A549 (cell line): ENCODE data around the gene LYG2. TPM values are rescaled to one million over a fixed set of nuclear protein-coding genes. Genes with fewer than 3 reads are reported as not detected.
"Not testable (repeated sequence)": the region's sequence is repeated elsewhere in the genome, so short reads cannot be mapped to it uniquely, and the experiment has no call there.

Source experiments
- ATAC-seq, 2 experiments: fragments of 200-7000 bp in 1 of 2; fragments of >200 bp in 1 of 2; cut with Nextera tagmentation in 1 of 2; cut with Tn5 transposase in 1 of 2; 3 replicates each; pipeline versions ENCODE4 v1.8.0 to v1.9.1; 2018 to 2020; ENCODE audit warnings: mild to moderate bottlenecking in 1 of 2, moderate library complexity in 1 of 2
- CTCF ChIA-PET: fragments of 300-600 bp; sonication (Branson Sonifier 250); formaldehyde crosslinking; extraction: SDS; loops from one replicate; lab custom pipeline; 2021; ENCODE audit warnings: antibody characterized with exemption, inconsistent platforms; lab: Yijun Ruan, JAX
- POLR2A ChIA-PET: fragments of 350-600 bp; formaldehyde crosslinking; extraction: SDS; loops from one replicate; lab custom pipeline; 2021; ENCODE audit warnings: antibody characterized with exemption, inconsistent platforms; lab: Yijun Ruan, JAX
- DNase-seq, 2 experiments: peaks; one replicate each; pipeline versions ENCODE4 v3.0.0 to v3.0.0-alpha.2; 2011 to 2016; ENCODE audit warnings: low read depth in 1 of 2, low spot score in 1 of 2
- FAIRE-seq: peaks from 2 replicates; lab custom pipeline; 2011; peaks lifted over from hg19 to GRCh38; lab: Jason Lieb, UNC
- H3K27ac ChIP-seq, 2 experiments: fragments of >200 bp; sonication (Bioruptor Twin); formaldehyde crosslinking; 3 replicates each; pipeline ENCODE4 v1.5.1; 2016 to 2017
- H3K4me1 ChIP-seq: fragments of >200 bp; sonication (Bioruptor Twin); formaldehyde crosslinking; 3 replicates; pipeline ENCODE4 v1.6.1; 2016
- H3K4me2 ChIP-seq: fragments of >200 bp; sonication (Bioruptor Twin); formaldehyde crosslinking; 3 replicates; pipeline ENCODE4 v1.6.1; 2016
- H3K4me3 ChIP-seq: fragments of >200 bp; sonication (Bioruptor Twin); formaldehyde crosslinking; 3 replicates; pipeline ENCODE4 v1.5.1; 2016
- H3K9me3 ChIP-seq: fragments of >200 bp; sonication (Bioruptor Twin); formaldehyde crosslinking; 3 replicates; pipeline ENCODE4 v1.6.1; 2016
- CBX8 ChIP-seq: fragments of 200-600 bp; sonication (generic); IDR thresholded peaks from 2 replicates; pipeline ENCODE4 v1.6.1; 2016
- CEBPB ChIP-seq, 2 experiments: fragments of >200 bp in 1 of 2; sonication (Bioruptor Twin) in 1 of 2; formaldehyde crosslinking in 1 of 2; IDR thresholded peaks; 2 replicates each; pipeline ENCODE4 v1.6.1; 2012 to 2016
- EHF ChIP-seq: fragments of 250-450 bp; sonication (Bioruptor Pico); IDR thresholded peaks from 2 replicates; pipeline ENCODE4 v1.5.0; 2020; ENCODE audit warnings: mild to moderate bottlenecking
- EP300 ChIP-seq, 2 experiments: fragments of >200 bp; sonication (Bioruptor Twin); formaldehyde crosslinking; IDR thresholded peaks; 2 replicates in 1 of 2; 3 replicates in 1 of 2; pipeline ENCODE4 v1.6.1; 2016 to 2017
- ESRRA ChIP-seq: fragments of 150-350 bp; IDR thresholded peaks from 2 replicates; pipeline ENCODE4 v1.6.1; 2014; ENCODE audit warnings: mild to moderate bottlenecking, low read length, borderline replicate concordance
- FOXS1 ChIP-seq: fragments of 250-450 bp; sonication (Bioruptor Pico); IDR thresholded peaks from 2 replicates; pipeline ENCODE4 v1.5.0; 2020; ENCODE audit warnings: mild to moderate bottlenecking, moderate library complexity
- HOXA7 ChIP-seq: fragments of 250-450 bp; sonication (Bioruptor Pico); IDR thresholded peaks from 2 replicates; pipeline ENCODE4 v1.5.0; 2020; ENCODE audit warnings: mild to moderate bottlenecking, moderate library complexity
- HOXB5 ChIP-seq: fragments of 250-450 bp; sonication (Bioruptor Pico); IDR thresholded peaks from 2 replicates; pipeline ENCODE4 v1.5.0; 2020; ENCODE audit warnings: mild to moderate bottlenecking, moderate library complexity
- JUN ChIP-seq, 2 experiments: fragments of >200 bp; sonication (Bioruptor Twin); formaldehyde crosslinking; IDR thresholded peaks; 2 replicates in 1 of 2; 3 replicates in 1 of 2; pipeline ENCODE4 v1.6.1; 2016 to 2017
- JUNB ChIP-seq: fragments of >200 bp; sonication (Bioruptor Twin); formaldehyde crosslinking; IDR thresholded peaks from 2 replicates; pipeline ENCODE4 v1.6.1; 2016
- KDM1A ChIP-seq: fragments of 200-600 bp; sonication (generic); IDR thresholded peaks from 2 replicates; pipeline ENCODE4 v1.6.1; 2016; ENCODE audit warnings: low read depth, mild to moderate bottlenecking
- NPAS2 ChIP-seq: fragments of 250-450 bp; sonication (Bioruptor Pico); IDR thresholded peaks from 2 replicates; pipeline ENCODE4 v1.8.0; 2022; ENCODE audit warnings: mild to moderate bottlenecking, moderate library complexity, borderline replicate concordance
- PBX3 ChIP-seq: IDR thresholded peaks from 2 replicates; pipeline ENCODE4 v1.6.1; 2012
- RAD21 ChIP-seq, 2 experiments: fragments of >200 bp in 1 of 2; sonication (Bioruptor Twin) in 1 of 2; formaldehyde crosslinking in 1 of 2; IDR thresholded peaks in 1 of 2; conservative IDR thresholded peaks in 1 of 2; 2 replicates in 1 of 2; 3 replicates in 1 of 2; pipeline ENCODE4 v1.6.1; 2012 to 2018; ENCODE audit warnings: inconsistent platforms in 1 of 2
- TFCP2L1 ChIP-seq: fragments of 250-450 bp; sonication (Bioruptor Pico); IDR thresholded peaks from 2 replicates; pipeline ENCODE4 v1.5.0; 2021; ENCODE audit warnings: mild to moderate bottlenecking
- USF2 ChIP-seq: fragments of 450-650 bp; IDR thresholded peaks from 2 replicates; pipeline ENCODE4 v1.6.1; 2014; ENCODE audit warnings: antibody characterized with exemption
- ZC3H11A ChIP-seq: fragments of 450-650 bp; IDR thresholded peaks from 2 replicates; pipeline ENCODE4 v1.6.1; 2014; ENCODE audit warnings: antibody characterized with exemption, mild to moderate bottlenecking
- ZFP36 ChIP-seq: fragments of 450-650 bp; IDR thresholded peaks from 2 replicates; pipeline ENCODE4 v1.6.1; 2014; ENCODE audit warnings: borderline replicate concordance; ENCODE audit not compliant: partially characterized antibody
- WGBS: methylation state at CpG from one replicate; pipeline ENCODE4 v1.1.6; 2017; ENCODE audit errors: missing lambda C conversion rate; 5-methylcytosine and 5-hydroxymethylcytosine counted together
- polyA plus RNA-seq, 4 experiments: library from polyadenylated mRNA; depleted of rRNA in 3 of 4; stranded (reverse); fragments of >200 nt; fragmentation: RNase III in 1 of 4; extraction: RNeasy Plus Mini Kit Qiagen cat#74134 plus additional on column Dnase treatment in 1 of 4; gene quantifications; 2 replicates in 3 of 4; 3 replicates in 1 of 4; pipeline ENCODE4 v1.2.3, GENCODE V29; 2011 to 2017

LYG2 gene
- polyA plus RNA-seq, 2 of the 4 experiments (the other 2 are of a cell fraction): not detected

- TF ChIP-seq USF2 (no peak), KDM1A (no peak), TFCP2L1 (no peak), HOXA7 (CRISPR knock-in tag) (no peak)
Measured at GRCh38 chr2:99285526-99285925, 30.1 kb upstream of the LYG2 start (continued).

GRCh38 chr2:99279969-99280695 is 24.7 kb upstream of the LYG2 start:
- Histone ChIP-seq H3K4me3 (no peak overlapping the region), H3K27ac (no peak overlapping the region), H3K4me1 (0 out of 3 replicates have a peak, but pooled peaks cover 2% of the 10 kb centered on the region), H3K4me2 (no peak overlapping the region), H3K9me3 (peaks cover 4% of the 10 kb centered on the region; the same call in 2 of the 3 replicates)
- DNase-seq (no peak), ATAC-seq (no peak), FAIRE-seq (no peak)
- no peak for TF ChIP-seq CBX8
- ChIA-PET POLR2A (interaction anchor here (1.4 kb wide), 1 partner anchor 56 kb away, joined by 3 read pairs; the partner anchor contains the start of gene TXNDC9), CTCF (no interaction called here)

GRCh38 chr2:99278793-99279291 is 23.4 kb upstream of the LYG2 start:
- peak in 1 of 2 experiments; percentile 62; a peak in 2 of 6 replicates for ATAC-seq
- no peak overlapping the region for H3K27ac ChIP-seq
- H3K9me3 ChIP-seq: peaks cover 4% of the 10 kb centered on the region; the same call in 2 of the 3 replicates
- H3K4me1 ChIP-seq: 0 out of 3 replicates have a peak, but pooled peaks cover 2% of the 10 kb centered on the region
- 71% methylated on average over 2 of the region's 2 CpGs for WGBS
- H3K4me2 ChIP-seq: peak overlapping the region; percentile 15; the same call in 1 of the 3 replicates
- TF ChIP-seq PBX3 (no peak), CEBPB (IDR thresholded peaks at IDR 0.05) (peak in 1 of 2 experiments; percentile 50; a peak in 3 of 4 replicates), ZC3H11A (no peak), RAD21 (conservative IDR thresholded peaks at IDR 0.05 in 1 of 2, IDR thresholded peaks at IDR 0.05 in 1 of 2) (no peak), NPAS2 (no peak)
- H3K4me3 ChIP-seq: no peak overlapping the region
- ChIA-PET CTCF (no interaction called here), POLR2A (interaction anchor here (1.4 kb wide), 1 partner anchor 58 kb away, joined by 3 read pairs; the partner anchor contains the start of gene TXNDC9)
- no peak for FAIRE-seq
- DNase-seq: peak in 1 of 2 experiments; percentile 10

GRCh38 chr2:99278195-99278765 is 22.8 kb upstream of the LYG2 start:
- H3K4me1 ChIP-seq, DNase-seq, FAIRE-seq, ATAC-seq, CTCF ChIA-PET, H3K9me3 ChIP-seq, POLR2A ChIA-PET, H3K4me3 ChIP-seq: not testable (repeated sequence)
- Histone ChIP-seq H3K4me2 (peak overlapping the region; percentile 15; the same call in 1 of the 3 replicates), H3K27ac (peak overlapping the region in 1 of 2 experiments; percentile 51; a peak in 1 of 6 replicates)
- 77% methylated on average over 5 of the region's 5 CpGs for WGBS

GRCh38 chr2:99275882-99276281 is 20.4 kb upstream of the LYG2 start:
- DNase-seq (no peak), ATAC-seq (no peak), FAIRE-seq (no peak)
- peaks cover 4% of the 10 kb centered on the region; the same call in 2 of the 3 replicates for H3K9me3 ChIP-seq
- TF ChIP-seq HOXA7 (CRISPR knock-in tag) (no peak), EP300 (IDR thresholded peaks at IDR 0.05) (no peak), JUN (IDR thresholded peaks at IDR 0.05) (no peak), FOXS1 (CRISPR knock-in tag) (no peak), ZFP36 (no peak), ZC3H11A (no peak), HOXB5 (CRISPR knock-in tag) (no peak), ESRRA (no peak), EHF (CRISPR knock-in tag) (no peak), JUNB (no peak)
- TF ChIP-seq, all 56 proteins: peak for 0
- POLR2A ChIA-PET: no interaction called here
- Histone ChIP-seq H3K27ac (no peak overlapping the region), H3K4me3 (no peak overlapping the region), H3K4me2 (no peak overlapping the region), H3K4me1 (0 out of 3 replicates have a peak, but pooled peaks cover 2% of the 10 kb centered on the region)
- CTCF ChIA-PET: no interaction called here
- 59% methylated on average over 7 of the region's 7 CpGs for WGBS
